LNCaP clone FGC (cell line): ENCODE results near the gene ARGLU1.
A peak's percentile ranks its signal among the peaks of the same experiment; 100 is the strongest.

Experiments
- DNase-seq: peaks from one replicate; pipeline ENCODE4 v3.0.0-alpha.2; 2011; ENCODE audit warnings: low read depth
- H3K4me3 ChIP-seq: 2 replicates; pipeline ENCODE4 v1.5.1; 2011; ENCODE audit warnings: mild to moderate bottlenecking, low read depth, low read length, control low read depth
- TF ChIP-seq, protein P1 (sequence below): IDR thresholded peaks from 2 replicates; pipeline ENCODE4 v1.5.1; 2012; ENCODE audit warnings: mild to moderate bottlenecking; ENCODE audit not compliant: control insufficient read depth, insufficient read depth; ENCODE audit errors: extremely low read depth

Gene ARGLU1

DNA sequence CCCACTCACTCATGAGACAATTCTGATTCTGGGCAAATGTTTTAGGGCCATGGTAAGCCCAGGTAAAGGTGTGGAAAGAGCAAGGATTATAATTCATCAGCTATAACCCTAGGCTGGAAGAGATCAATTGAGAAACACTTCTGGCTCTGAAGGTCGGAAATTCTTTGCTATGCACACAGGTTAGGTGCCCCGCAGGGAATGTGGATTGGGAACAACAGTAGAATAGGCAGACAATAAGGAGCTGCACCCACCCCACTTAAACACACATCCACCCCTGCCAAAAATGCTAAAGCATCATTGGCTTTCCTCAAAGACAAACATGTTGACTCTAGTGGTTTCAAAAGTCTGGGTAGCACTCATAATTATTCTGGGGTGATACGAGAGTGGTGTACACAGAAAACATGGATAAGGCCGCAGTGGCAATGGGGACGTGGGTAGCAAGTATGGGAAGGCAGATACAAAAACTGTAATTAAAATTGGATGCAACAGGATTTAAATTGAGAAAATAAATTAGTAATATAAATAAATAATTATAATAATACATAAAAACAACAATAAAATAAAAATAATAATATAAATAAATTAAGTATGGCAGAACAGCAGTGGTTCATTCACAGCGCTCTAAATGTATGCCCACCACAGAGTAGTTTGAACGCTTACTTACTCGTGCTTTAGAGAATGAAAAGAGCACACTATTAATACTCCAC lies 41.0 kb downstream of the ARGLU1 start:
- TF ChIP-seq, protein P1, sequence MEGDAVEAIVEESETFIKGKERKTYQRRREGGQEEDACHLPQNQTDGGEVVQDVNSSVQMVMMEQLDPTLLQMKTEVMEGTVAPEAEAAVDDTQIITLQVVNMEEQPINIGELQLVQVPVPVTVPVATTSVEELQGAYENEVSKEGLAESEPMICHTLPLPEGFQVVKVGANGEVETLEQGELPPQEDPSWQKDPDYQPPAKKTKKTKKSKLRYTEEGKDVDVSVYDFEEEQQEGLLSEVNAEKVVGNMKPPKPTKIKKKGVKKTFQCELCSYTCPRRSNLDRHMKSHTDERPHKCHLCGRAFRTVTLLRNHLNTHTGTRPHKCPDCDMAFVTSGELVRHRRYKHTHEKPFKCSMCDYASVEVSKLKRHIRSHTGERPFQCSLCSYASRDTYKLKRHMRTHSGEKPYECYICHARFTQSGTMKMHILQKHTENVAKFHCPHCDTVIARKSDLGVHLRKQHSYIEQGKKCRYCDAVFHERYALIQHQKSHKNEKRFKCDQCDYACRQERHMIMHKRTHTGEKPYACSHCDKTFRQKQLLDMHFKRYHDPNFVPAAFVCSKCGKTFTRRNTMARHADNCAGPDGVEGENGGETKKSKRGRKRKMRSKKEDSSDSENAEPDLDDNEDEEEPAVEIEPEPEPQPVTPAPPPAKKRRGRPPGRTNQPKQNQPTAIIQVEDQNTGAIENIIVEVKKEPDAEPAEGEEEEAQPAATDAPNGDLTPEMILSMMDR, result no peak
- no peak for DNase-seq
- H3K4me3 ChIP-seq, result no peak overlapping the region

DNA sequence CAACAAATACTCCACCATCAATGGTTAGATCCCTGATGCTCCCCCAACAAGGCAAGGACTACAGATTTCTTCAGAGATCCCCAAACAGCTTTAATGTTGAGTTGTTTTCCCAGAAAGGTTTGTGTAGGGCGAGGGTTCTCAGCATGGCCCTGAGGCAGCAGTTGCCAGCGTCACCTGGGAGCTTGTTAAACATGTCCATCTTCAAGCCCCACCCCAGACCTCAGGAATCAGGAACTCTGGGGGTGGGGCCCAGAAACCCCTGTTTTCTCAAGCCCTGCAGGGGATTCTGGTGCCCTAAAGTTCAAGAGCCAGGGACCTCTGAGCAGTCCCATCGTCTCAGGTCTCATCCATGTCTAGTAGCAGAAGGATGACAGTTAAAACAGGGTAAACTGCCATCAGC lies 42.1 kb downstream of the ARGLU1 start:
- DNase-seq, result no peak
- TF ChIP-seq, protein P1, result no peak
- H3K4me3 ChIP-seq, result no peak overlapping the region

DNA sequence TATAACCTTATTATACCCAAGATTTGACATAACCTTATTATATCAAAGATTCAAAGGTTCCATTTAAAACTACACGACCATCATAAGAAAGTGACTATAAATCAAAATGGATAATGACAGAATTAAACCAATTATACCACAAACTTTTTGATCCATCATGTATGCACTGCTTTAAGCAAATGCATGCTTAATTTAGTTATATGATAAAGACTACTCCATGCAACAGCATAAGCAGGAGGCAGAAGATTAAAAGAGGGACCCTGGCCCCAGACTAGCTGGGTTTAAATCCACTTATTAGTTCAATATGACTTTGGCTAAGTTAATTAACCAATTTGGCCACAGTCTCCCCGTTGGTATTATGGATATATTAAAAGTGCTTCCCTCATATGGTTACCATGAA lies 43.8 kb downstream of the ARGLU1 start:
- no peak for DNase-seq
- TF ChIP-seq, protein P1, result no peak
- H3K4me3 ChIP-seq, result no peak overlapping the region

DNA sequence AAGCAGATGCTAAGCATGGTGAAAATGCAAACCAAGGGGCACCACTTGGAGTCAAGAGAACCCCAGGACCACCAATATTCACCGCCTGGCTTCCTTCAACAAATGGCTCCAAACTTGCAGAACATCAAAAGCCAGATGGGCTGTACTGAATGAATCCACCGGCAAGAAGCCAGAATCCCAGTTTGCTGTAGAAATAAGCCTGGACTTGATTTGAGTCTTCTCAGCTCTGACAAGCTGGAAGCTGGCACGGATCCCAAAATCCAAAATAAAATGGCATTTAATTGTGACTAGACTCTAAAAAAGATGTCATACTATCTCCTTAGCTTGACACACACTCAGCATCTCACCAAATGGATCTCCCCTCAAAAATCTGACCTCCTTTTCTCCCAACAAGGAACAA lies 44.4 kb downstream of the ARGLU1 start:
- H3K4me3 ChIP-seq, result no peak overlapping the region
- TF ChIP-seq, protein P1, result no peak
- no peak for DNase-seq

DNA sequence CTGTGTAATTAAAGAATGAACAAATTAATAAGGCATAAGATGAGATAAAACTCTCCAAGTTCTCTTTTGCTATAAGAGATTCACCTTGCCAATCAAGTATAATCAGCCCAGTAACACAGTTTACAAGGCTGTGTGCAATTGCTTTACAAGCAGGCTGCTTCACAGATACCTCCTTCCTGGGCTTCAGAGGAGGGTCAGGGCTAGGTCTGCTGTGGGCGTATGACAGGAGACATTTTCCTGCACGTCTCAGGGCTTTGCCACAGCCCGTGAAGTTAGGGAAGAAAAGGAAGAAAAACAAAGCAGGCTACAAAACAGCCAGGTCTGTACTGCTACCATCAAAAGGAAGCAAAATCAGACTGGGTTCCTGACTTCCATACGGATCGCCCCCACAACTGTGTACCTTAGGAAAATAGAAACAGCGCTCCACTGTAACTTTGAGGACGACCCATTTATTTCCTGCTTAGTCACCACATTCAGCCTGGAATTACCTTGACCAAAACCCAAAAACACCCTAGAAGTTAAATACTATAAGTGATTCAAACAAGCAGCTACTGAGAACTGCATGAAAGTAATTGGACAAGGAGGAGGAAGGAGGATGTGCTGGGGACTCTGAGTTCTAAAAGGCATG lies 44.9 kb downstream of the ARGLU1 start:
- TF ChIP-seq, protein P1, result no peak
- no peak overlapping the region for H3K4me3 ChIP-seq
- DNase-seq, result peak; percentile 42

DNA sequence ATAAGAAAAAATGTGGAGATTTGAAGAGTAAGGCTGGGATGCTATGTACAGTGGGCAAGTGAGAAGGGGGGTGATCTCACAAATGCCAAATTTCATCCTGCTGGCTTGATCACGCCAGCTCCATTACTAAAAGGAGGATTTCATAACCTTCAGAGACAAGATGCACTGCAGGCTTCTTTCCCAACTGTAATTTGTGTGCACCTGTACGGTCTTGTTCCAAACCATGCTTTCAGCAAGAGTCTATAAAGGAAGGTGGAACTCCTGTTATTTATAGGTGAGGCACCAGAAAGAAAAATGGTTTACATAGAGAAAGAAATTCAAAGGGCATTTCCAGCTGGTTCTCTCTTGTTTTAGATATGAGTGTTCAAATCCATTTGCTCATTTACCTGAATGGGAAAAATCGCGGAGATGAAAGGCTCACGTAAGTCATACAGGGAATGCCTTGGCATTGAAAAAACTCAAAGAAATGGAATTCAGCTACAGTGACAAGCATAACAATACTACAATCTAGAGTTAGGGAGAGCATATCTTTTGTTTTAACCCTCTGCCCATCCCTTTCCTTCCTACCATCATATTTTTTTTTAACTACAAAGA lies 45.7 kb downstream of the ARGLU1 start:
- no peak overlapping the region for H3K4me3 ChIP-seq
- DNase-seq, result no peak
- TF ChIP-seq, protein P1, result no peak
